Stomach (tissue), 4 donors: Measurements from ENCODE around the gene RAD50.

Experiments
- EP300 ChIP-seq: sonication (generic); formaldehyde crosslinking; IDR thresholded peaks from one replicate; pipeline ENCODE4 v1.6.1; 2017; ENCODE audit warnings: antibody characterized with exemption
- POLR2A ChIP-seq, 4 donors: fragments of 450-650 bp; IDR thresholded peaks; one replicate each; pipeline ENCODE4 v1.6.1; 2016; ENCODE audit warnings: antibody characterized with exemption in 4 of 4, control low read depth in 2 of 4, mild to moderate bottlenecking in 1 of 4, moderate library complexity in 1 of 4
- POLR2AphosphoS5 ChIP-seq, 3 donors: sonication (generic); formaldehyde crosslinking; IDR thresholded peaks; one replicate each; pipeline ENCODE4 v1.6.1; 2016; ENCODE audit warnings: antibody characterized with exemption in 3 of 3
- TF ChIP-seq, protein P1 (sequence below), 7 experiments: fragments of 450-650 bp in 4 of 7; fragments of 200-600 bp in 3 of 7; sonication (generic) in 3 of 7; IDR thresholded peaks; one replicate each; pipeline ENCODE4 v1.5.1; 2016 to 2019; ENCODE audit warnings: antibody characterized with exemption in 7 of 7, control low read depth in 2 of 7, mild to moderate bottlenecking in 1 of 7

GRCh38 chr5:132611965-132612364 is 55.2 kb downstream of the RAD50 start:
- TF ChIP-seq EP300 (no peak), POLR2AphosphoS5 (IDR thresholded peaks at IDR 0.05) (no peak), POLR2A (IDR thresholded peaks at IDR 0.05) (no peak)
- TF ChIP-seq, protein P1, sequence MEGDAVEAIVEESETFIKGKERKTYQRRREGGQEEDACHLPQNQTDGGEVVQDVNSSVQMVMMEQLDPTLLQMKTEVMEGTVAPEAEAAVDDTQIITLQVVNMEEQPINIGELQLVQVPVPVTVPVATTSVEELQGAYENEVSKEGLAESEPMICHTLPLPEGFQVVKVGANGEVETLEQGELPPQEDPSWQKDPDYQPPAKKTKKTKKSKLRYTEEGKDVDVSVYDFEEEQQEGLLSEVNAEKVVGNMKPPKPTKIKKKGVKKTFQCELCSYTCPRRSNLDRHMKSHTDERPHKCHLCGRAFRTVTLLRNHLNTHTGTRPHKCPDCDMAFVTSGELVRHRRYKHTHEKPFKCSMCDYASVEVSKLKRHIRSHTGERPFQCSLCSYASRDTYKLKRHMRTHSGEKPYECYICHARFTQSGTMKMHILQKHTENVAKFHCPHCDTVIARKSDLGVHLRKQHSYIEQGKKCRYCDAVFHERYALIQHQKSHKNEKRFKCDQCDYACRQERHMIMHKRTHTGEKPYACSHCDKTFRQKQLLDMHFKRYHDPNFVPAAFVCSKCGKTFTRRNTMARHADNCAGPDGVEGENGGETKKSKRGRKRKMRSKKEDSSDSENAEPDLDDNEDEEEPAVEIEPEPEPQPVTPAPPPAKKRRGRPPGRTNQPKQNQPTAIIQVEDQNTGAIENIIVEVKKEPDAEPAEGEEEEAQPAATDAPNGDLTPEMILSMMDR (IDR thresholded peaks at IDR 0.05), result no peak
